HL-60 (cell line): Measurements from ENCODE around the gene GLRX3.

Experiments used
- DNase-seq, 2 experiments: peaks; one replicate each; pipeline ENCODE4 v3.0.0-alpha.2; 2010 to 2020; ENCODE audit warnings: low read depth in 1 of 2, low spot score in 1 of 2
- H3K27ac ChIP-seq: fragments of 250-450 bp; sonication (Bioruptor Pico); replicated peaks from 2 replicates; pipeline ENCODE4 v1.5.1; 2020; ENCODE audit warnings: mild to moderate bottlenecking, moderate library complexity
- H3K27me3 ChIP-seq: fragments of 250-450 bp; sonication (Bioruptor Pico); 2 replicates; pipeline ENCODE4 v1.5.1; 2021; ENCODE audit warnings: mild to moderate bottlenecking, moderate library complexity; ENCODE audit not compliant: insufficient read depth, poor library complexity, severe bottlenecking
- H3K4me3 ChIP-seq: replicated peaks from 2 replicates; pipeline ENCODE4 v1.5.1; 2011; ENCODE audit warnings: mild to moderate bottlenecking, control low read depth, low read length; ENCODE audit not compliant: insufficient read depth
- GABPA ChIP-seq: IDR thresholded peaks from 2 replicates; pipeline ENCODE4 v1.6.1; 2012; ENCODE audit warnings: low read depth
- POLR2AphosphoS5 ChIP-seq: IDR thresholded peaks from 2 replicates; pipeline ENCODE4 v1.6.1; 2012; ENCODE audit warnings: low read depth
- SPI1 ChIP-seq: IDR thresholded peaks from 2 replicates; pipeline ENCODE4 v1.6.1; 2012; ENCODE audit warnings: low read depth, mild to moderate bottlenecking, borderline replicate concordance
- TF ChIP-seq, protein P1 (sequence below): IDR thresholded peaks from one replicate; pipeline ENCODE4 v1.5.1; 2011; ENCODE audit warnings: low read length, control low read depth, inconsistent platforms; ENCODE audit not compliant: insufficient read depth
- TF ChIP-seq, protein P2 (sequence below): IDR thresholded peaks from 2 replicates; pipeline ENCODE4 v1.6.1; 2012; ENCODE audit warnings: low read depth; ENCODE audit not compliant: insufficient replicate concordance

GLRX3 gene

DNA sequence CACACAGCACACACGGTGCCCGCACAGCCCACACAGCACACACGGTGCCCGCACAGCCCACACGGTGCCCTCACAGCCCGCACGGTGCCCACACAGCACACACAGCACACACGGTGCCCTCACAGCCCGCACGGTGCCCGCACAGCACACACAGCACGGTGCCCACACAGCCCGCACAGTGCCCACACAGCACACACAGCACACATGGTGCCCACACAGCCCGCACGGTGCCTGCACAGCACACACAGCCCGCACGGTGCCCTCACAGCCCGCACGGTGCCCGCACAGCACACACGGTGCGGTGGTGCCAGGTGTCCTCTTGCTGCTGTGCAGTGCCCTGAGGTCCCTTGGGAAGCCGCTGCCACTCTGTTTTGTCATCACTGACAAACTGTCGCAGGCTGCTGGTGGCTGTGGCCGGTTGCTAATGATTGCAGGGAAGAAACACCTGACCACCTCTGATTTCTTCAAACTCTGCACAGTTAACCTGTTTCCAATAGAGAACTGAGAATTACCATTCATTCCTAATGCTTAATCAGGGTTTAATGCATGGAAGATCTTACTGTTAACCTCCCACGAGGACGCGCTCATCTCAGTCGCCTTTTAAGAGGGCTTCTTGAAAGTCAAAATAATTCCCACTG lies 66.9 kb downstream of the GLRX3 start:
- Histone ChIP-seq H3K27ac (no peak overlapping the region), H3K27me3 (no peaks in the 10 kb centered on the region), H3K4me3 (no peak overlapping the region)
- TF ChIP-seq, protein P1, sequence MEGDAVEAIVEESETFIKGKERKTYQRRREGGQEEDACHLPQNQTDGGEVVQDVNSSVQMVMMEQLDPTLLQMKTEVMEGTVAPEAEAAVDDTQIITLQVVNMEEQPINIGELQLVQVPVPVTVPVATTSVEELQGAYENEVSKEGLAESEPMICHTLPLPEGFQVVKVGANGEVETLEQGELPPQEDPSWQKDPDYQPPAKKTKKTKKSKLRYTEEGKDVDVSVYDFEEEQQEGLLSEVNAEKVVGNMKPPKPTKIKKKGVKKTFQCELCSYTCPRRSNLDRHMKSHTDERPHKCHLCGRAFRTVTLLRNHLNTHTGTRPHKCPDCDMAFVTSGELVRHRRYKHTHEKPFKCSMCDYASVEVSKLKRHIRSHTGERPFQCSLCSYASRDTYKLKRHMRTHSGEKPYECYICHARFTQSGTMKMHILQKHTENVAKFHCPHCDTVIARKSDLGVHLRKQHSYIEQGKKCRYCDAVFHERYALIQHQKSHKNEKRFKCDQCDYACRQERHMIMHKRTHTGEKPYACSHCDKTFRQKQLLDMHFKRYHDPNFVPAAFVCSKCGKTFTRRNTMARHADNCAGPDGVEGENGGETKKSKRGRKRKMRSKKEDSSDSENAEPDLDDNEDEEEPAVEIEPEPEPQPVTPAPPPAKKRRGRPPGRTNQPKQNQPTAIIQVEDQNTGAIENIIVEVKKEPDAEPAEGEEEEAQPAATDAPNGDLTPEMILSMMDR = no peak
- TF ChIP-seq POLR2AphosphoS5 (no peak), SPI1 (no peak), GABPA (no peak)
- TF ChIP-seq, protein P2, sequence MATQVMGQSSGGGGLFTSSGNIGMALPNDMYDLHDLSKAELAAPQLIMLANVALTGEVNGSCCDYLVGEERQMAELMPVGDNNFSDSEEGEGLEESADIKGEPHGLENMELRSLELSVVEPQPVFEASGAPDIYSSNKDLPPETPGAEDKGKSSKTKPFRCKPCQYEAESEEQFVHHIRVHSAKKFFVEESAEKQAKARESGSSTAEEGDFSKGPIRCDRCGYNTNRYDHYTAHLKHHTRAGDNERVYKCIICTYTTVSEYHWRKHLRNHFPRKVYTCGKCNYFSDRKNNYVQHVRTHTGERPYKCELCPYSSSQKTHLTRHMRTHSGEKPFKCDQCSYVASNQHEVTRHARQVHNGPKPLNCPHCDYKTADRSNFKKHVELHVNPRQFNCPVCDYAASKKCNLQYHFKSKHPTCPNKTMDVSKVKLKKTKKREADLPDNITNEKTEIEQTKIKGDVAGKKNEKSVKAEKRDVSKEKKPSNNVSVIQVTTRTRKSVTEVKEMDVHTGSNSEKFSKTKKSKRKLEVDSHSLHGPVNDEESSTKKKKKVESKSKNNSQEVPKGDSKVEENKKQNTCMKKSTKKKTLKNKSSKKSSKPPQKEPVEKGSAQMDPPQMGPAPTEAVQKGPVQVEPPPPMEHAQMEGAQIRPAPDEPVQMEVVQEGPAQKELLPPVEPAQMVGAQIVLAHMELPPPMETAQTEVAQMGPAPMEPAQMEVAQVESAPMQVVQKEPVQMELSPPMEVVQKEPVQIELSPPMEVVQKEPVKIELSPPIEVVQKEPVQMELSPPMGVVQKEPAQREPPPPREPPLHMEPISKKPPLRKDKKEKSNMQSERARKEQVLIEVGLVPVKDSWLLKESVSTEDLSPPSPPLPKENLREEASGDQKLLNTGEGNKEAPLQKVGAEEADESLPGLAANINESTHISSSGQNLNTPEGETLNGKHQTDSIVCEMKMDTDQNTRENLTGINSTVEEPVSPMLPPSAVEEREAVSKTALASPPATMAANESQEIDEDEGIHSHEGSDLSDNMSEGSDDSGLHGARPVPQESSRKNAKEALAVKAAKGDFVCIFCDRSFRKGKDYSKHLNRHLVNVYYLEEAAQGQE = no peak
- DNase-seq = no peak

DNA sequence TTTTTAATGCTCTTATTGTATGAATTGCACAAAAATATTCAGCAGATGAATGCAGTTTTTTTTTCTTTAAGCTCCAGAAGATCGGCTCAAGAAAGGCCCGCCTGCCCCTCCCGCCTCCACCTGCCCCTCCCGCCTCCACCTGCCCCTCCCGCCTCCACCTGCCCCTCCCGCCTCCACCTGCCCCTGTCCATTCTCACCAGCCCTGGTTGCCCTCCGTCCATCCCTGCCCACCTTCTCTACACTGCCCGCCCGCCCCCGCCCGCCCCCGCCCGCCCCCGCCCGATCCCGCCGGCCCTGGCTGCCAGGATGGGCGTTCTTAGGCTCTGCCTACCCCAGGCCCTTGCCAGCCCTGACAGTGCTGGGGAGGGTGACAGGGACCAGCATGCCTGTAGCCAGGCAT lies 67.4 kb downstream of the GLRX3 start:
- Histone ChIP-seq H3K27ac (no peak overlapping the region), H3K27me3 (no peaks in the 10 kb centered on the region), H3K4me3 (no peak overlapping the region)
- TF ChIP-seq GABPA (no peak), SPI1 (no peak), POLR2AphosphoS5 (no peak)
- TF ChIP-seq, protein P1 = no peak
- TF ChIP-seq, protein P2 = no peak
- no peak for DNase-seq

DNA sequence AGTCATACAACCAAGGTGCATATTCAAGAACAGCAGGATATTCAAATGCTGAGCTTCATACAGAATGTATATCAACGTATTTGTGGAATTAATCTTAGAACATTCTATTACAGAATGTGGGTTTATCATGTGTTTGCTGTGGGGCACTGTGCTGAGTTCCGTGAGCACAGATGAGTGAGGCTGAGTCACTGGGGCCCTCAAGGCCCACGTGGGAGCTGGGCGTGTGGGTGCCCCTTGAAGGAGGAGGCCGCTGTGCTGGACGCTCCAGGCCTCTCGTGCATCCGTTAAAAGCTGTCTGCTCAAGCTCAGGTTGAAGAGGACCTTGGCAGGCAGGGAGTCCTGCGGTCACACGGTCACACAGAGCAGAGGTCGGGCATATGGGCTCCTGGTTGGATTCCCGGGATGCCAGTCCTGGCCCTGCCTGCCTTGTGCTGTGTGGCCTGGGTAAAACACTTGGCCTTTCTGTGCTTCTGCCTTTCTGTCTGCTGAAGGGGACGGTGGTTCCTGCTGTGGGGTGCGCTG lies 70.1 kb downstream of the GLRX3 start:
- H3K4me3 ChIP-seq = no peak overlapping the region
- H3K27ac ChIP-seq = no peak overlapping the region
- H3K27me3 ChIP-seq = no peaks in the 10 kb centered on the region
- no peak for DNase-seq
- TF ChIP-seq GABPA (no peak), SPI1 (no peak), POLR2AphosphoS5 (no peak)
- TF ChIP-seq, protein P2 = no peak
- TF ChIP-seq, protein P1 = no peak
